GM18526 (cell line): ENCODE results near the gene ARSB.

Source experiments
- POLR2A ChIP-seq: IDR thresholded peaks from 3 replicates; pipeline ENCODE4 v1.6.1; 2011; ENCODE audit not compliant: insufficient read length; ENCODE audit errors: extremely low read depth

Gene ARSB

GRCh38 chr5:78753093-78753531 lies 232.0 kb downstream of the ARSB start:
- no peak for TF ChIP-seq POLR2A

- no peak for TF ChIP-seq POLR2A
Observed at GRCh38 chr5:78751872-78752271, 233.2 kb downstream of the ARSB start.

- no peak for TF ChIP-seq POLR2A
Observed at GRCh38 chr5:78750281-78750680, 234.8 kb downstream of the ARSB start.

- TF ChIP-seq POLR2A, result no peak
Observed at GRCh38 chr5:78747705-78748359, 237.3 kb downstream of the ARSB start.

GRCh38 chr5:78747055-78747454 lies 238.1 kb downstream of the ARSB start:
- no peak for TF ChIP-seq POLR2A

GRCh38 chr5:78746021-78746770 lies 238.9 kb downstream of the ARSB start:
- no peak for TF ChIP-seq POLR2A

DNA sequence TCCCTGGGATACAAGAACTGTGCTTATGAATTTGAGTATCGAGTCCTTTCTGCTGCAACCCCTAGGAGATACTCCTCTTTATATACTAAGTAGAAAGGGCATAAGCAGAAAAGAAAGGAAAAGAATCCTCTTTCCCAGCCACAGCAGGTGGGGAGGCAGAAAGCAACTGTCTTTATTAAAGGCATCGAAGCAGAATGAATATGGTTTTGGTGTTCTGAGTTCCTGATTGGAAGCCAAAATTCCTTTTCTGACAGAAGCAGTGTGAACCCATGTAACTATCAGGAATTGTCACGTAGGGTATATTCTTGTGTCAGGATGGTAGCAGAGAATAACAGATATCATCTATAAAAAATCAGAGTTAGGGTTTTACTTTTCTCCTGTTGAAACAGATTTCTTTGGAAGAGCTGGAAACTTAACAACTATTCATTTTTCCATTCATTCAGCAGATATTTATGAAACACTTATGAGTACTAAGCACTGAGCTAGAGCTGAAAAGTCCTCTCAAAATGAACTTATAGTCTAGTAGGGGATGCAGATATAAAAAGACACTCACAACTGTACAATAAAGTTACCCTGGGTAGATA lies 240.1 kb downstream of the ARSB start:
- TF ChIP-seq POLR2A, result no peak

GRCh38 chr5:78741019-78741418 lies 244.1 kb downstream of the ARSB start:
- no peak for TF ChIP-seq POLR2A

DNA sequence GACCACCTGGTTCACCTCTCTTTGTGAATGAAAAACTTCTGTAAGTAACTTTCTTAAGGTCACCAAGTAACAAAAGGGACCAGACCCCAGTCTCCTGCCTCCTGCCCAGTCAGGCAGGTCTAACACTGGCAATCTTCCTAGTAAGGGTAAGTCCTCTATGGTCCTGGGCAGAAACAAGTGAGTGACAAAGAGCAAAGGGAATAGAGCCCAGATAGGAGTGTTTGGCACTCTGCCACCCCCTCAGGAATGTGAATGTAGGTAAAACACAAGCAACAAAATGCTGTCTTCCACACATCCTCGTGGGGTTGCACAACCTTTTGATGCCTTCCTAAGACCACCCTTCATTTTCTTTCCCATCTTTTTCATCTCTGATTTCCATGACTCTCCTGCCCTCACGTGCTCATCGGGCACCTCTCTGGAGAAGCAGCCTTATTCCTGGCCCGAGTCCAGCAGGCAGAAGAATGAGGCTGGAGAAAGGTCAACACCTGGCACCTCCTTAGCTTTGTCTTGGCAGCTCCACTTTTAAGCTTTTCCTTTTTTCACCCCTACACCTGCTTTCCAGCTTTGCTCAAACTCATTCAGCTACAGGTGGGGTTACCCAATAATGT lies 246.3 kb downstream of the ARSB start:
- TF ChIP-seq POLR2A, result no peak

DNA sequence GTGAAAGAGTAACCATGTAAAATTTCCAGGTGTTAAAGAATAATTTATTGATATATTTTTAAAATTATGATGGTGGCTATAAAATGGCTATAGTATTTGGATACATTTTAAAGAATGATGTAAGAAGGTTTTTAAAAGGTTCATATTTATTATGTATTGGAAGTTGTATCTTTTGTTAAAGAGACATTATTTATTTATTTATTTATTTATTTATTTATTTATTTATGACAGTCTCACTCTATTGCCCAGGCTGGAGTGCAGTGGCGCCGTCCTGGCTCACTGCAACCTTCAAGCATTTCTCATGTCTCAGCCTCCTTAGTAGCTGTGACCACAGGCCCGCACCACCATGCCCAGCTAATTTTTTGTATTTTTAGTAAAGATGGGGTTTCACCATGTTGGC lies 247.0 kb downstream of the ARSB start:
- TF ChIP-seq POLR2A, result no peak

- TF ChIP-seq POLR2A, result no peak
Observed at GRCh38 chr5:78735834-78736463, 249.2 kb downstream of the ARSB start.

DNA sequence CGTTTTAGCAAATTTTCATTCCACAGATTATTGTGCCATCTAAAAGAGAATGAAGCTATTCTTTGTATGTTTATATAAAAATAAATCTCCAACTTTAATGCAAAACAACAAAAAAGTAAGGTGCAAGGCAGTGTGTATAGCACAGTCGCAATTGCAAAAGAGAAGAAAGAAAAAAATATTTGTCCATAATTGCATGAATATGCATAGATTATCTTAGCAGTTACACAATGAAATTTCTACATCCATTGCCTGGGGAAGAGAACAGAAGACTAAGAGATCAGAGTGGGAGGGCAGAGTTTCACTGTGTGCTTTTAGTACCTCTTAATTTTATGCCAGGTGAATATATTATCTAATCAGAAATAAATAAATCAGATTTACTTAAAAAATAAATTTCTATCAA lies 250.2 kb downstream of the ARSB start:
- TF ChIP-seq POLR2A, result no peak

DNA sequence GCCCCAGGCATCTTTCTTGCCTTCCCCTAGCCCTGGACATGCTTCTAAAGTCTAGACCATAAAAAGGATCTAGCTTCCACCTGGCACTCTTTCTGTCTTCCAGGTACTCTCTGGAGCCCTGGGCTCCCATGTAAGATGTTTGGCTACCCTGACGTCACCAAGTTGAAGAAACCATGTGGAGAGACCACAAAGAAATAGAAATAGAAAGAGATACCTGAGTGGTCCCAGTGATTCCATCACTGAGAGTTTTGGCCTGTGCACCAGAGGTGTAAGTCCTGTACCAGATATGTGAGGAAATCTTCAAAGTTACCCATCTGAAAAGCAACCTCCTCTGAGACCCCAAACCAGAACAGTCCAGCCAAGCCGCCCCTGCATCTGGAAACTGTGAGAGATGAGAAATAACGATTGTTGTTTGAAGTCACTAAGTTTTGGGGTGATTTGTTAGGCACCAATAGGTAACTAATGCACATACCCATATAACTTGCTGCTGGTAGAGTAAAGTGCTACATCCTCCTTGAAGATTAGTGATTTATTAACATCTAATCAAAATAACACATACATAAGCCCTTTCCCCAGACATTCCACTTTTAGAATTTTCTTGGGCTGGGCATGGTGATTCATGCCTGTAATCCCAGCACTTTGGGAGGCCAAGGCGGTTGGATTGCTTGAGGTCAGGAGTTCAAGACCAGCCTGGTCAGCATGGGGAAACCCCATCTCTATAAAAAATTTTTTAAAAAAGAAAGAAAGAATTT lies 250.8 kb downstream of the ARSB start:
- no peak for TF ChIP-seq POLR2A

DNA sequence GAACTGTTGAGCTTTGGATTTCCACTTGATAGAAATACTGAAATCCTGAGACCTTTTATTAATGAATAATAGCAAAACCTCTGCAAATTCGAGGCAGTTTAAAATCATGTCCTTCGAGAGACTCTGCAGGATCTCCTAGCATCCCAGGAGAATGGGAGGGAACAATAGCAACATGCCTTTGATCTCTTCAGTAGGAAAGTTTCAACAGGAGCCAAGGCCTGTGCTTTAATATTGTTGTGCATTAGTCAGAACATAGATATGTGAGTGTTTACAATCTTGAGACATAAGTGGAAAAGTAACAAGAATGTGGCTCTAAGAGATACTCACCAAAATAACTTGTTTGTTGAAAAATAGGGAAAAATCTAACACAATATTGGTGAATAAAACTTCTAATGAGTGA lies 253.2 kb downstream of the ARSB start:
- no peak for TF ChIP-seq POLR2A

DNA sequence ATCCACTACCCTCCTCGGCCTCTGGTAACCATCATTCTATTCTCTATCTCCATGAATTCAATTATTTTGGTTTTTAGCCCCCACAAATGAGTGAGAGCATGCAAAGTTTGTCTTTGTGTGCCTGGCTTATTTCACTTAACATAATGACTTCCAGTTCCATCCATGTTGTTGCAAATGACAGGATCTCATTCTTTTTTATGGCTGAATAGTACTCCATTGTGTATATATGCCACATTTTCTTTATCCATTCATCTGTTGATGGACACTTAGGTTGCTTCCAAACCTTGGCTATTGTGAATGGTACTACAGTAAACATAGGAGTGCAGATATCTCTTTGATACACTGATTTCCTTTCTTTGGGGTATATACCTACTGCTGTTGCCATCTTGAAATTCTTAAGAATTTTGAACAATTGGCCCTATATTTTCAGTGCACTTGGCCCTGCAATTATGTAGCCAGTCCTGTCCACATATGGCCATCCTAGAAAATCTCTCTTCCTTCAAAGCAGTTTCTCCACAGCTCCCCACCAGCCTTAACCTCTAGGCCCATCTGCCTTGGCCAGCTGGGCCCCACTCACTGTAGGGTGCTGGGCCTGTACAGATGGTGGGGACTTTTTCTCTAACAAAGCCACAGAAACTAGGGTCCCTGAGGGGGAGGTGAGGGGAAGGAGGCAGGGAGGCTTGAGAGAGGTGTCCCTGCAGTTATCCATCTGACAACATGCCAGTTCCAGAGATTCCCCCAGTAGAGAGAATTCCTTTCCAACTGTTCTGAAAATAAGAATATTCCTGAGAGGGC lies 254.6 kb downstream of the ARSB start:
- TF ChIP-seq POLR2A, result no peak
